GM23338 (cell line): Measurements from ENCODE around the gene TFAP2E. TPM values are rescaled to one million over a fixed set of nuclear protein-coding genes. Genes with fewer than 3 reads are reported as not detected.

Experiments used
- ATAC-seq: fragments of 200-7000 bp; cut with Tn5 transposase; 3 replicates; pipeline ENCODE4 v1.9.1; 2020
- DNase-seq: peaks from one replicate; pipeline ENCODE4 v3.0.0-alpha.2; 2015; ENCODE audit warnings: low spot score
- H2AFZ ChIP-seq: fragments of 200-600 bp; sonication (generic); 2 replicates; pipeline ENCODE4 v1.8.0; 2016; ENCODE audit warnings: antibody characterized with exemption, mild to moderate bottlenecking, moderate library complexity
- H3F3A ChIP-seq: fragments of 200-600 bp; sonication (generic); replicated peaks from 2 replicates; pipeline ENCODE4 v1.8.0; 2017; ENCODE audit warnings: antibody characterized with exemption, mixed run types, low read depth
- H3K27ac ChIP-seq: fragments of 200-600 bp; sonication (generic); 2 replicates; pipeline ENCODE4 v1.6.1; 2016; ENCODE audit warnings: low read depth
- H3K27me3 ChIP-seq: fragments of 200-600 bp; sonication (generic); 2 replicates; pipeline ENCODE4 v1.8.0; 2016; ENCODE audit warnings: mild to moderate bottlenecking, mixed run types, moderate library complexity; ENCODE audit not compliant: insufficient read depth
- H3K36me3 ChIP-seq: fragments of 200-600 bp; sonication (generic); 2 replicates; pipeline ENCODE4 v1.8.0; 2016; ENCODE audit warnings: mild to moderate bottlenecking; ENCODE audit not compliant: insufficient read depth
- H3K4me1 ChIP-seq: fragments of 200-600 bp; sonication (generic); 2 replicates; pipeline ENCODE4 v1.8.0; 2016; ENCODE audit warnings: mild to moderate bottlenecking, moderate library complexity; ENCODE audit not compliant: insufficient read depth
- H3K4me2 ChIP-seq: fragments of 200-600 bp; sonication (generic); 2 replicates; pipeline ENCODE4 v1.7.1; 2017; ENCODE audit warnings: mixed run types
- H3K4me3 ChIP-seq: fragments of 200-600 bp; sonication (generic); 2 replicates; pipeline ENCODE4 v1.6.1; 2016; ENCODE audit warnings: mixed run types
- H3K79me2 ChIP-seq: fragments of 200-600 bp; sonication (generic); replicated peaks from 2 replicates; pipeline ENCODE4 v1.8.0; 2017; ENCODE audit warnings: mild to moderate bottlenecking; ENCODE audit not compliant: insufficient read depth
- H3K9me2 ChIP-seq: fragments of 200-600 bp; sonication (generic); 2 replicates; pipeline ENCODE4 v1.8.0; 2017; ENCODE audit not compliant: insufficient read depth
- H4K20me1 ChIP-seq: fragments of 200-600 bp; sonication (generic); replicated peaks from 2 replicates; pipeline ENCODE4 v1.8.0; 2017; ENCODE audit warnings: mild to moderate bottlenecking; ENCODE audit not compliant: insufficient read depth
- H3K27ac Mint-ChIP-seq: 2 replicates; pipeline ENCODE4 v1.8.0; 2020; ENCODE audit warnings: inconsistent platforms, mild to moderate bottlenecking, moderate library complexity, mixed read lengths
- H3K27me3 Mint-ChIP-seq: 3 replicates; pipeline ENCODE4 v1.8.0; 2022; ENCODE audit warnings: low read depth, mild to moderate bottlenecking, moderate library complexity, mixed read lengths, inconsistent platforms; ENCODE audit not compliant: insufficient read depth, poor library complexity
- H3K36me3 Mint-ChIP-seq: 3 replicates; pipeline ENCODE4 v1.8.0; 2021; ENCODE audit warnings: low read depth, mild to moderate bottlenecking, inconsistent platforms, moderate library complexity, mixed read lengths
- H3K4me1 Mint-ChIP-seq: 3 replicates; pipeline ENCODE4 v1.8.0; 2020; ENCODE audit warnings: mild to moderate bottlenecking, inconsistent platforms, mixed read lengths
- H3K4me3 Mint-ChIP-seq: 3 replicates; pipeline ENCODE4 v1.8.0; 2021; ENCODE audit warnings: moderate library complexity, mild to moderate bottlenecking, inconsistent platforms, mixed read lengths
- H3K9me3 Mint-ChIP-seq: 3 replicates; pipeline ENCODE4 v1.8.0; 2020; ENCODE audit warnings: moderate library complexity, mild to moderate bottlenecking, inconsistent platforms, mixed read lengths
- CREB1 ChIP-seq: fragments of 250-450 bp; sonication (Bioruptor Pico); IDR thresholded peaks from 2 replicates; pipeline ENCODE4 v1.5.0; 2020; ENCODE audit warnings: low read depth, mild to moderate bottlenecking, moderate library complexity
- CTCF ChIP-seq, 2 experiments: fragments of 200-600 bp in 1 of 2; sonication (generic) in 1 of 2; conservative IDR thresholded peaks; 2 replicates each; pipeline versions ENCODE4 v1.5.1 to v1.6.1; 2016 to 2017; ENCODE audit warnings: antibody characterized with exemption in 2 of 2, low read depth in 2 of 2, mild to moderate bottlenecking in 2 of 2, moderate library complexity in 1 of 2
- ETS1 ChIP-seq: IDR thresholded peaks from 2 replicates; pipeline ENCODE4 v1.6.1; 2016; ENCODE audit warnings: antibody characterized with exemption
- EZH2 ChIP-seq: fragments of 200-600 bp; sonication (generic); IDR thresholded peaks from one replicate; pipeline ENCODE4 v1.8.0; 2017; ENCODE audit warnings: antibody characterized with exemption, mild to moderate bottlenecking, low read depth; ENCODE audit not compliant: unreplicated experiment
- EZH2phosphoT487 ChIP-seq: fragments of 200-600 bp; sonication (generic); IDR thresholded peaks from one replicate; pipeline ENCODE4 v1.8.1; 2018; ENCODE audit warnings: antibody characterized with exemption; ENCODE audit not compliant: unreplicated experiment
- JUNB ChIP-seq: IDR thresholded peaks from one replicate; pipeline ENCODE4 v1.6.1; 2016; ENCODE audit warnings: antibody characterized with exemption; ENCODE audit not compliant: unreplicated experiment
- NANOG ChIP-seq: IDR thresholded peaks from 2 replicates; pipeline ENCODE4 v1.6.1; 2016; ENCODE audit warnings: antibody characterized with exemption, borderline replicate concordance
- POLR2AphosphoS5 ChIP-seq: IDR thresholded peaks from 2 replicates; pipeline ENCODE4 v1.6.1; 2016; ENCODE audit warnings: antibody characterized with exemption, low read depth
- REST ChIP-seq: IDR thresholded peaks from one replicate; pipeline ENCODE4 v1.6.1; 2018; ENCODE audit warnings: antibody characterized with exemption; ENCODE audit not compliant: unreplicated experiment
- STAT1 ChIP-seq: IDR thresholded peaks from one replicate; pipeline ENCODE4 v1.6.1; 2016; ENCODE audit warnings: antibody characterized with exemption; ENCODE audit not compliant: unreplicated experiment
- ZNF114 ChIP-seq: fragments of 250-450 bp; sonication (Bioruptor Pico); IDR thresholded peaks from 2 replicates; pipeline ENCODE4 v1.5.0; 2020; ENCODE audit warnings: mild to moderate bottlenecking, moderate library complexity
- ZNF331 ChIP-seq: fragments of 250-450 bp; sonication (Bioruptor Pico); IDR thresholded peaks from 2 replicates; pipeline ENCODE4 v1.5.0; 2020; ENCODE audit warnings: low read depth, mild to moderate bottlenecking, moderate library complexity
- ZNF462 ChIP-seq: fragments of 250-450 bp; sonication (Bioruptor Pico); IDR thresholded peaks from 2 replicates; pipeline ENCODE4 v1.5.0; 2020; ENCODE audit warnings: mild to moderate bottlenecking, moderate library complexity
- polyA plus RNA-seq: library from polyadenylated mRNA; unstranded; fragments of >200 nt; fragmentation: Nextera tagmentation; extraction: Ambion mirVana; gene quantifications from 2 replicates; pipeline ENCODE4 v1.2.1, GENCODE V29; 2016
- total RNA-seq: library from RNA; depleted of rRNA; stranded (reverse); fragments of >200 nt; shearing (Covaris generic); gene quantifications from 2 replicates; pipeline ENCODE4 v1.2.3, GENCODE V29; 2014

TFAP2E gene
- total and polyA plus RNA-seq, 2 experiments from 2014 or later, result 0.34 to 1.4 TPM

- TF ChIP-seq STAT1 (no peak), NANOG (no peak), EZH2phosphoT487 (no peak), ZNF331 (CRISPR knock-in tag) (no peak), REST (no peak), ZNF462 (CRISPR knock-in tag) (no peak), CTCF (conservative IDR thresholded peaks at IDR 0.05; ENCODE audit: low read depth in 2 of 2) (no peak), ZNF114 (CRISPR knock-in tag) (no peak), EZH2 (no peak), JUNB (no peak), ETS1 (no peak), CREB1 (CRISPR knock-in tag) (no peak), POLR2AphosphoS5 (no peak)
- H3K36me3 ChIP-seq, result no peaks in the 10 kb centered on the region; the same call in 1 of the 2 replicates
- peaks cover 43% of the 10 kb centered on the region for H3K36me3 Mint-ChIP-seq
- no peaks in the 10 kb centered on the region for H3K9me2 ChIP-seq
- peaks cover 14% of the 10 kb centered on the region; the same call in 1 of the 2 replicates for H4K20me1 ChIP-seq
- H3K4me1 Mint-ChIP-seq, result peaks cover 26% of the 10 kb centered on the region
- no peak overlapping the region for H3K27ac Mint-ChIP-seq
- DNase-seq (no peak), ATAC-seq (no peak)
- peaks cover 3% of the 10 kb centered on the region; the same call in 2 of the 3 replicates for H3K9me3 Mint-ChIP-seq
- H3K4me2 ChIP-seq, result no peak overlapping the region
- H3K4me3 ChIP-seq, result no peak overlapping the region
- no peak overlapping the region for H3K4me3 Mint-ChIP-seq
- no peak overlapping the region for H2AFZ ChIP-seq
- H3K27me3 ChIP-seq, result no peaks in the 10 kb centered on the region
- H3F3A ChIP-seq, result peaks cover 17% of the 10 kb centered on the region
- H3K79me2 ChIP-seq, result peaks cover 13% of the 10 kb centered on the region
- H3K27ac ChIP-seq, result no peak overlapping the region
- H3K4me1 ChIP-seq, result peaks cover 17% of the 10 kb centered on the region
- peaks cover 23% of the 10 kb centered on the region for H3K27me3 Mint-ChIP-seq
Measured at GRCh38 chr1:35560256-35561225, 12.6 kb upstream of the TFAP2E start.
